ENCODE data around the gene ANKRD18A.

The ANKRD18A gene

GRCh38 chr9:38643815-38644173 is 23.4 kb upstream of the ANKRD18A start:
- Histone ChIP-seq H3K27me3 (no peaks in the 10 kb centered on the region; the same call in 1 of the 2 replicates), H3K36me3 (no peaks in the 10 kb centered on the region), H3K4me3 (ENCODE audit: low read depth, low read length) (no peak overlapping the region), H3K9me3 (no peaks in the 10 kb centered on the region), H3K4me1 (no peaks in the 10 kb centered on the region)
- no peak for DNase-seq
- TF ChIP-seq, protein P1, sequence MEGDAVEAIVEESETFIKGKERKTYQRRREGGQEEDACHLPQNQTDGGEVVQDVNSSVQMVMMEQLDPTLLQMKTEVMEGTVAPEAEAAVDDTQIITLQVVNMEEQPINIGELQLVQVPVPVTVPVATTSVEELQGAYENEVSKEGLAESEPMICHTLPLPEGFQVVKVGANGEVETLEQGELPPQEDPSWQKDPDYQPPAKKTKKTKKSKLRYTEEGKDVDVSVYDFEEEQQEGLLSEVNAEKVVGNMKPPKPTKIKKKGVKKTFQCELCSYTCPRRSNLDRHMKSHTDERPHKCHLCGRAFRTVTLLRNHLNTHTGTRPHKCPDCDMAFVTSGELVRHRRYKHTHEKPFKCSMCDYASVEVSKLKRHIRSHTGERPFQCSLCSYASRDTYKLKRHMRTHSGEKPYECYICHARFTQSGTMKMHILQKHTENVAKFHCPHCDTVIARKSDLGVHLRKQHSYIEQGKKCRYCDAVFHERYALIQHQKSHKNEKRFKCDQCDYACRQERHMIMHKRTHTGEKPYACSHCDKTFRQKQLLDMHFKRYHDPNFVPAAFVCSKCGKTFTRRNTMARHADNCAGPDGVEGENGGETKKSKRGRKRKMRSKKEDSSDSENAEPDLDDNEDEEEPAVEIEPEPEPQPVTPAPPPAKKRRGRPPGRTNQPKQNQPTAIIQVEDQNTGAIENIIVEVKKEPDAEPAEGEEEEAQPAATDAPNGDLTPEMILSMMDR (IDR thresholded peaks at IDR 0.05; ENCODE audit: low read depth, low read length) = no peak

DNA sequence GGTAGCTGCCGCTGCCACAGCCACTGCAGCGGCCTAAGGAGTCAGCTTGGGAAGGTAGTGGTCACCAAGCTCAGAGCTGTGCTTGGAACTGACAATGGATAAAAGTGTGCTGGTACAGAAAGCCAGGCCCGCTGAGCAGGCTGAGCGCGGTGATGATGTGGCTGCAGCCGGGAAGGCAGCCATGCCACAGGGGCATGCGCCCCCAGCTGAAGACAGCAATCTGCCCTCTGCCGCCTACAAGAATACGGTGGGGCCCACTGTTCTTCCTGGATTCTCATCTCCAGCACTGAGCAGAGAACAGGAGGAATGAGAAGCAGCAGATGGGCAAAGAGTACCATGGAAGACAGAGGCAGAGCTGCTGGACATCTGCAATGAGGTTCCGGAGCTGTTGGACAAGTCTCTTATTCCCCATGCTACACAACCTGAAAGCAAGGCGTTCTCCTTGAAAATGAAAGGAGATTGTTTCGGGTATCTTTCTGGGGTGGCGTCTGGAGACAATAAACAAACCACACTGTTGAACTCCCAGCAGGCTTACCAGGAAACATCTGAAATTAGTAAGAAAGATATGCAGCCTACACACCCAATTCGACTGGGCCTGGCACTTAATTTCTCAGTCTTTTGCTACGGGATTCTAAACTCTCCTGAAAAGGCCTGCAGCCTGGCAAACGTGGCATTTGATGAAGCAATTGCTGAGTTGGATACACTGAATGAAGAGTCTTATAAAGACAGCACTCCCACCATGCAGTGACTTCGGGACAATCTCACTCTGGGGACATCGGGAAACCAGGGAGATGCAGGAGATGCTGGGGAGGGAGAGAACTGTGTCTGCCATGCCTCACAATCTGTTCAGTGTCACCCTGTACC is 22.8 kb upstream of the ANKRD18A start:
- Histone ChIP-seq H3K27me3 (no peaks in the 10 kb centered on the region; the same call in 1 of the 2 replicates), H3K36me3 (no peaks in the 10 kb centered on the region), H3K4me1 (no peaks in the 10 kb centered on the region), H3K9me3 (no peaks in the 10 kb centered on the region), H3K4me3 (ENCODE audit: low read depth, low read length) (no peak overlapping the region)
- DNase-seq = no peak
- TF ChIP-seq, protein P1 (IDR thresholded peaks at IDR 0.05; ENCODE audit: low read depth, low read length) = no peak

DNA sequence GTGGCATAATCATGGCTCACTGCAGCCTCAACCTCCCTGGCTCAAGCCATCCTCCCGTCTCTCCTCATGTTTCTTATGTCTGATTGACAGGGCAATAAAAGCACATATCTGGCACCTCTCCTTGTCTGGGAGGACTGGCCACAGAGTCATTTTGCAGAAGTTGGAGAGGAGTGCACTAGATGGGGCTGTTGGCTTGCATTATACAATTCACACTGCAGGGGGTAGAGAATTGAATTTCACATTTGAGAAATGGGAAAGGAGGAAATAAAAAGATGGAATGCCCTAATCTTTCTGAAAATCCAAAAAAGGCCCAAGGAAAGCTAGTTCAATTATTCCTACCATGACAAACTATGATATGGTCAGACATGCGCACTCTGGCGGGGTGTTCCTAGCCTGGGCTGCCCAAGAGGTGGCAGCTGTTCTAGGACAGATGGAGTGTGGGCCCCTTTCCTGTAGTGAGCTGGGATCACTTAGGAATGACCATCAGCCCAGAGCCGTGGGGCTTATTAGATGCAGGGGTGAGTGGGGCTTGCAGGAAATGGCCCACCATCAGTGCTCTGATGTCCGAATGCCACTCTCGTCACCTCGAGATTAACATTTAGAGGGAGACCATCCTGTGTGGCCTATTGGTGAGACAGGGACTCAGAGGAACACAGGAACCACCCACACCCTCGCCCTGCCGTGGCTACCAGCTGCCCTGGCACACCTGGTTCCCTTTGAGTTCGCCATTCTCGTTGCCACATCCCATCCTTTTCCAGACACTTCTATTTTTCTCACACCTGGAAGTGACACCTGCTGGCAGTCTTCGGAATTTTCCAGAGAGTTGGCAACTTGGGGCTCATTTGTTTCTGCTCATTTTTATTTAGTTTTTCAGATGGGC is 21.8 kb upstream of the ANKRD18A start:
- no peaks in the 10 kb centered on the region for H3K36me3 ChIP-seq

DNA sequence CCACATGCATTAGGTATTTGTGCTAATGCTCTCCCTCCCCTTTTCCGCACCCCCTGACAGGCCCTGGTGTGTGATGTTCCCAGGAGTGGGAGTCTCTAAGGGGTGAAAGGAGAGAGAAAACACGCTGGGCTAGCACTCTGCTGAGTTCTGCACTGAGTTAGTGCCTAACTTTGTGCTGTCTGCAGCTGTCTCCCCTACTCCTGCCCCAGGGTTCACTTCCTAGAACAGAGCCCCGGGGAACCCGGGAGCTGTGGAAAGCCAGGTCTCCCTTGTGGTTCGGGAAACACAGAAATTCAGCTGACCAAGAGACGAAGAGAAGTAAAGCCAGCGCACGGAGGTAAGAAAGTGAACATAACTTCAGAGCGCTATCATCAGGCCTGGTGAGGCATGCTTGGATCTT is 20.7 kb upstream of the ANKRD18A start:
- H3K4me1 ChIP-seq = no peaks in the 10 kb centered on the region
- H3K4me3 ChIP-seq (ENCODE audit: low read depth, low read length) = no peak overlapping the region
- H3K9me3 ChIP-seq = no peaks in the 10 kb centered on the region
- TF ChIP-seq, protein P1 (IDR thresholded peaks at IDR 0.05; ENCODE audit: low read depth, low read length) = no peak
- H3K27me3 ChIP-seq = peaks cover 1% of the 10 kb centered on the region
- no peaks in the 10 kb centered on the region for H3K36me3 ChIP-seq
- DNase-seq = no peak

More for the DNA sequence above, 21.8 kb upstream of the ANKRD18A start:
- Histone ChIP-seq H3K9me3 (no peaks in the 10 kb centered on the region), H3K4me1 (no peaks in the 10 kb centered on the region), H3K4me3 (ENCODE audit: low read depth, low read length) (no peak overlapping the region), H3K27me3 (no peaks in the 10 kb centered on the region; the same call in 1 of the 2 replicates)
- TF ChIP-seq, protein P1 (IDR thresholded peaks at IDR 0.05; ENCODE audit: low read depth, low read length) = peak; percentile 56
- DNase-seq = peak; percentile 24

GRCh38 chr9:38639577-38639940 is 19.2 kb upstream of the ANKRD18A start:
- Histone ChIP-seq H3K9me3 (no peaks in the 10 kb centered on the region), H3K36me3 (no peaks in the 10 kb centered on the region)
- TF ChIP-seq, protein P1 (IDR thresholded peaks at IDR 0.05; ENCODE audit: low read depth, low read length) = no peak

More at GRCh38 chr9:38639577-38639940, 19.2 kb upstream of the ANKRD18A start:
- no peak for DNase-seq
- no peaks in the 10 kb centered on the region for H3K4me1 ChIP-seq
- H3K27me3 ChIP-seq = peaks cover 9% of the 10 kb centered on the region
- H3K4me3 ChIP-seq (ENCODE audit: low read depth, low read length) = no peak overlapping the region
